BJ (cell line): Measurements from ENCODE around the gene NR5A2. TPM values are rescaled to one million over a fixed set of nuclear protein-coding genes. Genes with fewer than 3 reads are reported as not detected.

Source experiments
- CTCF ChIA-PET: fragments of 350-600 bp; formaldehyde crosslinking; extraction: SDS; loops from one replicate; lab custom pipeline; 2021; ENCODE audit warnings: antibody characterized with exemption, inconsistent platforms; lab: Yijun Ruan, JAX
- POLR2A ChIA-PET: fragments of 300-600 bp; sonication (Branson Sonifier 250); formaldehyde crosslinking; extraction: SDS; loops from one replicate; lab custom pipeline; 2021; ENCODE audit warnings: antibody characterized with exemption; lab: Charles Lee
- DNase-seq: peaks from one replicate; pipeline ENCODE4 v3.0.0-alpha.2; 2011; ENCODE audit warnings: low read depth
- H3K27me3 ChIP-seq: 2 replicates; pipeline ENCODE4 v1.6.0; 2011; ENCODE audit warnings: low read length; ENCODE audit not compliant: control insufficient read depth, insufficient read depth
- H3K36me3 ChIP-seq: 2 replicates; pipeline ENCODE4 v1.5.1; 2011; ENCODE audit warnings: low read length; ENCODE audit not compliant: control insufficient read depth, insufficient read depth
- H3K4me3 ChIP-seq: 2 replicates; pipeline ENCODE4 v1.5.1; 2011; ENCODE audit warnings: low read depth, mild to moderate bottlenecking, control low read depth, low read length
- polyA plus RNA-seq: library from polyadenylated mRNA; depleted of rRNA; stranded (reverse); fragments of >200 nt; gene quantifications from 2 replicates; pipeline ENCODE4 v1.2.3, GENCODE V29; 2011
- TF ChIP-seq, protein P1 (sequence below): IDR thresholded peaks from 2 replicates; pipeline ENCODE4 v1.5.1; 2011; ENCODE audit warnings: low read depth, mild to moderate bottlenecking, control low read depth, inconsistent platforms, low read length, moderate library complexity; ENCODE audit not compliant: insufficient read depth

The NR5A2 gene
- polyA plus RNA-seq, 1 experiment = 0.12 TPM

GRCh38 chr1:200035397-200035955 lies 8.0 kb downstream of the NR5A2 start:
- TF ChIP-seq, protein P1, sequence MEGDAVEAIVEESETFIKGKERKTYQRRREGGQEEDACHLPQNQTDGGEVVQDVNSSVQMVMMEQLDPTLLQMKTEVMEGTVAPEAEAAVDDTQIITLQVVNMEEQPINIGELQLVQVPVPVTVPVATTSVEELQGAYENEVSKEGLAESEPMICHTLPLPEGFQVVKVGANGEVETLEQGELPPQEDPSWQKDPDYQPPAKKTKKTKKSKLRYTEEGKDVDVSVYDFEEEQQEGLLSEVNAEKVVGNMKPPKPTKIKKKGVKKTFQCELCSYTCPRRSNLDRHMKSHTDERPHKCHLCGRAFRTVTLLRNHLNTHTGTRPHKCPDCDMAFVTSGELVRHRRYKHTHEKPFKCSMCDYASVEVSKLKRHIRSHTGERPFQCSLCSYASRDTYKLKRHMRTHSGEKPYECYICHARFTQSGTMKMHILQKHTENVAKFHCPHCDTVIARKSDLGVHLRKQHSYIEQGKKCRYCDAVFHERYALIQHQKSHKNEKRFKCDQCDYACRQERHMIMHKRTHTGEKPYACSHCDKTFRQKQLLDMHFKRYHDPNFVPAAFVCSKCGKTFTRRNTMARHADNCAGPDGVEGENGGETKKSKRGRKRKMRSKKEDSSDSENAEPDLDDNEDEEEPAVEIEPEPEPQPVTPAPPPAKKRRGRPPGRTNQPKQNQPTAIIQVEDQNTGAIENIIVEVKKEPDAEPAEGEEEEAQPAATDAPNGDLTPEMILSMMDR = no peak
- ChIA-PET CTCF (interaction anchor here (0.6 kb wide), 1 partner anchor 351 kb away, joined by 3 read pairs; no protein-coding TSS in a partner anchor), POLR2A (no interaction called here)
- no peak for DNase-seq
- peaks cover 64% of the 10 kb centered on the region for H3K27me3 ChIP-seq
- H3K4me3 ChIP-seq = no peak overlapping the region
- H3K36me3 ChIP-seq = no peaks in the 10 kb centered on the region

- TF ChIP-seq, protein P1 = no peak
- no peak for DNase-seq
- POLR2A ChIA-PET = no interaction called here
- Histone ChIP-seq H3K36me3 (no peaks in the 10 kb centered on the region), H3K27me3 (peaks cover 69% of the 10 kb centered on the region), H3K4me3 (no peak overlapping the region)
- CTCF ChIA-PET = interaction anchor here (0.6 to 0.8 kb wide), 2 partner anchors 63 to 351 kb away, joined by 3 to 5 read pairs; no protein-coding TSS in a partner anchor
These were observed 8.6 kb downstream of the NR5A2 start for GRCh38 chr1:200035956-200036618.

GRCh38 chr1:200036619-200037270 lies 9.2 kb downstream of the NR5A2 start:
- DNase-seq = no peak
- Histone ChIP-seq H3K27me3 (peaks cover 73% of the 10 kb centered on the region), H3K36me3 (no peaks in the 10 kb centered on the region), H3K4me3 (no peak overlapping the region)
- TF ChIP-seq, protein P1 = no peak
- ChIA-PET POLR2A (no interaction called here), CTCF (interaction anchor here (0.8 kb wide), 1 partner anchor 64 kb away, joined by 5 read pairs; no protein-coding TSS in a partner anchor)

- ChIA-PET CTCF (interaction anchor here (1.0 kb wide), 1 partner anchor 353 kb away, joined by 3 read pairs; no protein-coding TSS in a partner anchor), POLR2A (no interaction called here)
- peaks cover 78% of the 10 kb centered on the region for H3K27me3 ChIP-seq
- H3K36me3 ChIP-seq = no peaks in the 10 kb centered on the region
- no peak for DNase-seq
- no peak overlapping the region for H3K4me3 ChIP-seq
- TF ChIP-seq, protein P1 = no peak
These were observed 10.0 kb downstream of the NR5A2 start for GRCh38 chr1:200037501-200037900.

DNA sequence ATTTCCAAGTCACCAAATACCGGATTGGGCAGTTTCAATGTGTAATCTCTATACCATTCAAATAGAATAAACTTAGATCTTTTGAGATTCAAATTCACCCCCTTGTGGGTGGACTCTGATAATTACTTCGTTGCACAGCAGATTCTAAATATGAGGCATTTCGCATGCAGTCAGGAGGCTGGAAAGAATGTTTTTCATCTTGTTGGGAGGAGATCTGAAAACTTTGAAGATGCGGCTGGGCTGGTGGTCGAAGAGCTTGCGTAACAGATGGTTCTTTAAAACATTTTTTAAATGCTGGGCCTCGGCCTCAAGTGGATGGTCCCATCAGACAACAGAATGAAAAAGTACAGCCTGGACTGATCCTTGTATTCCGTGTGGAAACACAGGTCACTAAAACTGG lies 10.4 kb downstream of the NR5A2 start:
- Histone ChIP-seq H3K27me3 (peaks cover 80% of the 10 kb centered on the region), H3K4me3 (no peak overlapping the region), H3K36me3 (no peaks in the 10 kb centered on the region)
- POLR2A ChIA-PET = no interaction called here
- CTCF ChIA-PET = interaction anchor here (1.0 kb wide), 1 partner anchor 353 kb away, joined by 3 read pairs; no protein-coding TSS in a partner anchor
- TF ChIP-seq, protein P1 = no peak
- DNase-seq = no peak
